Stimulated activated CD8-positive, alpha-beta memory T cell treated with anti-CD3 and anti-CD28 coated beads, Interleukin-4, amount 100 ng/mL, for 24 hours (primary cell): ENCODE measurements around the gene ANKFY1.

Experiments used
- DNase-seq: peaks from one replicate; pipeline ENCODE4 v3.0.0-alpha.2; 2020; ENCODE audit warnings: low read depth

Gene ANKFY1

GRCh38 chr17:4118015-4118743 is 145.6 kb downstream of the ANKFY1 start:
- no peak for DNase-seq

GRCh38 chr17:4116516-4116915 is 147.3 kb downstream of the ANKFY1 start:
- no peak for DNase-seq
